Measurements from ENCODE around the gene HRH2.

HRH2 gene

GRCh38 chr5:175678074-175678473 lies 20.2 kb downstream of the HRH2 start:
- no peak for DNase-seq

GRCh38 chr5:175679411-175679810 lies 21.5 kb downstream of the HRH2 start:
- no peak for DNase-seq

GRCh38 chr5:175680020-175680419 lies 22.1 kb downstream of the HRH2 start:
- DNase-seq: no peak

GRCh38 chr5:175680463-175680862 lies 22.6 kb downstream of the HRH2 start:
- DNase-seq: no peak

- peak; percentile 50 for DNase-seq
Measured at GRCh38 chr5:175681045-175681967, 23.4 kb downstream of the HRH2 start.

GRCh38 chr5:175681968-175682340 lies 24.1 kb downstream of the HRH2 start:
- DNase-seq: no peak

- DNase-seq: no peak
Measured at GRCh38 chr5:175682664-175683063, 24.8 kb downstream of the HRH2 start.

- no peak for DNase-seq
Measured at GRCh38 chr5:175683231-175683630, 25.4 kb downstream of the HRH2 start.

GRCh38 chr5:175683921-175684320 lies 26.1 kb downstream of the HRH2 start:
- DNase-seq: no peak

- DNase-seq: no peak
Measured at GRCh38 chr5:175684931-175685330, 27.1 kb downstream of the HRH2 start.

- DNase-seq: no peak
Measured at GRCh38 chr5:175685701-175686350, 28.0 kb downstream of the HRH2 start.

GRCh38 chr5:175686396-175686795 lies 28.5 kb downstream of the HRH2 start:
- no peak for DNase-seq

GRCh38 chr5:175686826-175687225 lies 29.0 kb downstream of the HRH2 start:
- no peak for DNase-seq

- DNase-seq: no peak
Measured at GRCh38 chr5:175687231-175687701, 29.4 kb downstream of the HRH2 start.

GRCh38 chr5:175688352-175689146 lies 30.7 kb downstream of the HRH2 start:
- no peak for DNase-seq

GRCh38 chr5:175689147-175689991 lies 31.5 kb downstream of the HRH2 start:
- DNase-seq: no peak

GRCh38 chr5:175690025-175690424 lies 32.2 kb downstream of the HRH2 start:
- DNase-seq: no peak

GRCh38 chr5:175690586-175690985 lies 32.7 kb downstream of the HRH2 start:
- no peak for DNase-seq

GRCh38 chr5:175691761-175692160 lies 33.9 kb downstream of the HRH2 start:
- no peak for DNase-seq

- DNase-seq: no peak
Measured at GRCh38 chr5:175692235-175692995, 34.5 kb downstream of the HRH2 start.

- no peak for DNase-seq
Measured at GRCh38 chr5:175692996-175693710, 35.3 kb downstream of the HRH2 start.

All from NCI-H1694 (cell line).